Glutamatergic neuron (in vitro differentiated cells): ENCODE measurements around the gene MME. TPM values are rescaled to one million over a fixed set of nuclear protein-coding genes. Genes with fewer than 3 reads are reported as not detected.

Experiments
- DNase-seq: peaks from one replicate; pipeline ENCODE4 v3.0.0; 2022
- H3K27ac Mint-ChIP-seq: one replicate; pipeline ENCODE4 v1.8.0; 2020; ENCODE audit warnings: mild to moderate bottlenecking, mixed read lengths, inconsistent platforms; ENCODE audit not compliant: unreplicated experiment
- H3K27me3 Mint-ChIP-seq: one replicate; pipeline ENCODE4 v1.8.0; 2020; ENCODE audit warnings: mild to moderate bottlenecking, moderate library complexity, mixed read lengths, inconsistent platforms; ENCODE audit not compliant: unreplicated experiment
- H3K36me3 Mint-ChIP-seq: one replicate; pipeline ENCODE4 v1.8.0; 2020; ENCODE audit warnings: mild to moderate bottlenecking, mixed read lengths, inconsistent platforms; ENCODE audit not compliant: unreplicated experiment
- H3K4me1 Mint-ChIP-seq: one replicate; pipeline ENCODE4 v1.8.0; 2020; ENCODE audit warnings: mild to moderate bottlenecking, low read depth, mixed read lengths, inconsistent platforms; ENCODE audit not compliant: unreplicated experiment
- H3K4me3 Mint-ChIP-seq: one replicate; pipeline ENCODE4 v1.8.0; 2020; ENCODE audit warnings: mild to moderate bottlenecking, mixed read lengths, inconsistent platforms; ENCODE audit not compliant: unreplicated experiment
- H3K9me3 Mint-ChIP-seq: one replicate; pipeline ENCODE4 v1.8.0; 2020; ENCODE audit warnings: mild to moderate bottlenecking, moderate library complexity, mixed read lengths, inconsistent platforms; ENCODE audit not compliant: unreplicated experiment
- total RNA-seq: library from RNA; stranded (reverse); fragmentation: NEBNext Ultra II Directional; extraction: Animal tissue kit (Norgen Biotek cat#: 25700); gene quantifications from one replicate; pipeline ENCODE4 v1.2.1, GENCODE V29; 2021; ENCODE audit not compliant: unreplicated experiment
- TF ChIP-seq, protein P1 (sequence below): fragments of 200-600 bp; sonication (generic); IDR thresholded peaks from one replicate; pipeline ENCODE4 v1.5.0; 2021; ENCODE audit not compliant: partially characterized antibody, unreplicated experiment

MME gene
- total RNA-seq, 1 donor from 2014 or later: 6.6 TPM

DNA sequence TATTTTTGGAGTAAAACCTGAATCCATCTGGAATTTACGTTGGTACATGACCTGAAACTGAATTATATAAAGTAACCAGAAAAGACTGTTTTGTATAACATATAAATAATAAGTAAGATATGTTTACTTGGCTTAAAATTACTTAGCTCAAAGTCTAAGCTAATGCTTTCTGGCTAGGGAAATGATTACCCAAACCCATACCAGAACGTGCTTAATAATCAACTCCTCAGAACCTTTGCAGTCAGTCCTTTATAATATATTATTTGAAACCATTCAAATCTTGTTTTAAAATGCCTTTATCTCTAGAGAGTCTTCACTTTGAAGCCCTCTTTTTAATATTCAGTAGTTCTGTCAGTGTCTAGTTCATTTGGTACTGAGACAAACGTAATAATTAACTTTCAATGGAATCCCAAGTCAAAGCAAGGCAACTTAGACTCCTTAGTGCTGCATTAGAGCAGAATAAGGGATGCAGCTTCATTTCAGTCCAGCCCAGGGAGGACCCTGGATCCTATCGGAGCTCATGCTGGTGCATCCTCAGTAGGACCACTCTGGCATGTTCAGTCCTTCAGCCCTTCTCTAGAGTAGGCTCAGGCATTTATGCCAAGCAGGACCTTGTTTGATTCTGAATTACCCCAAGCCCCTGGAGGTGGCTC lies 81.6 kb downstream of the MME start:
- no peaks in the 10 kb centered on the region for H3K4me1 Mint-ChIP-seq

DNA sequence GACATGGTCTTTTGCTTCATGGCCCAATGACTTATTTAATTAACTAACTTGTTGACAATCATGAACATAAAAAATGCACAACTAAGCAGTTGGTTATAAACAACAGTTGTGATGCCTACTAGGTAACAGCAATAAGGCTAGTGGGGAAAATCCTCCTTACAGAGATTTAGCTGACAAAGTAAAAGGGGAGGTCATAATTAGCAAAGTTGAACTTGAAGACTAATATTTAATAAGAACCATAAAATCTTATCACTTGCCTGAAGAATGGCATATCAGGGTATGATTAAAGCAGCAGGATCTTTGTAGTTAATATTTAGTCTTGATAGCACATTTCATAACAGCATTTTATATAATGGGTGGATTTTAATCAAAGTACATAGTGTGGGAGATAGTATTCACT lies 84.2 kb downstream of the MME start:
- Mint-ChIP-seq H3K27ac (no peak overlapping the region), H3K9me3 (no peaks in the 10 kb centered on the region), H3K36me3 (peaks cover under 1% of the 10 kb centered on the region), H3K27me3 (no peaks in the 10 kb centered on the region), H3K4me1 (no peaks in the 10 kb centered on the region), H3K4me3 (no peak overlapping the region)
- DNase-seq: no peak
- TF ChIP-seq, protein P1, sequence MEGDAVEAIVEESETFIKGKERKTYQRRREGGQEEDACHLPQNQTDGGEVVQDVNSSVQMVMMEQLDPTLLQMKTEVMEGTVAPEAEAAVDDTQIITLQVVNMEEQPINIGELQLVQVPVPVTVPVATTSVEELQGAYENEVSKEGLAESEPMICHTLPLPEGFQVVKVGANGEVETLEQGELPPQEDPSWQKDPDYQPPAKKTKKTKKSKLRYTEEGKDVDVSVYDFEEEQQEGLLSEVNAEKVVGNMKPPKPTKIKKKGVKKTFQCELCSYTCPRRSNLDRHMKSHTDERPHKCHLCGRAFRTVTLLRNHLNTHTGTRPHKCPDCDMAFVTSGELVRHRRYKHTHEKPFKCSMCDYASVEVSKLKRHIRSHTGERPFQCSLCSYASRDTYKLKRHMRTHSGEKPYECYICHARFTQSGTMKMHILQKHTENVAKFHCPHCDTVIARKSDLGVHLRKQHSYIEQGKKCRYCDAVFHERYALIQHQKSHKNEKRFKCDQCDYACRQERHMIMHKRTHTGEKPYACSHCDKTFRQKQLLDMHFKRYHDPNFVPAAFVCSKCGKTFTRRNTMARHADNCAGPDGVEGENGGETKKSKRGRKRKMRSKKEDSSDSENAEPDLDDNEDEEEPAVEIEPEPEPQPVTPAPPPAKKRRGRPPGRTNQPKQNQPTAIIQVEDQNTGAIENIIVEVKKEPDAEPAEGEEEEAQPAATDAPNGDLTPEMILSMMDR: no peak

More for the DNA sequence above, 81.6 kb downstream of the MME start:
- H3K9me3 Mint-ChIP-seq: no peaks in the 10 kb centered on the region
- TF ChIP-seq, protein P1: no peak
- no peaks in the 10 kb centered on the region for H3K36me3 Mint-ChIP-seq
- no peaks in the 10 kb centered on the region for H3K27me3 Mint-ChIP-seq
- no peak overlapping the region for H3K4me3 Mint-ChIP-seq
- no peak overlapping the region for H3K27ac Mint-ChIP-seq
- DNase-seq: no peak

DNA sequence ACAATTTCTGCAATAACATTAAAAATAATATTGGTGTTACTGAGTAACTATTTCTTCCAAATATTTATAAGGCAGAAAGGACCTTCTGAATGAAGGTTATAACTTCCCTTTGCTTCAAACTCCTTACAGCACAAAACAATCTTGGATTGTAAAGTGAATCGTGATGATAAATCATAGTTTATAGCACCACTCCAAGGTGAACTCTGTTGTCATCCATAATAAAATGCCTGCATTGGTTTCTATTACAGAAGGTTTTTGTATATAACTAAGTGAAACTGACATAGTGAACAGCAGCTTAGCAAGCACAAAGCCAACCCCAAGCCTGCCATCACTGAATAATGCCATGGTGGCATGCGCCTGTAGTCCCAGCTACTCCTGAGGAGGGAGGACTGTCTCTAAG lies 86.3 kb downstream of the MME start:
- Mint-ChIP-seq H3K9me3 (no peaks in the 10 kb centered on the region), H3K4me1 (no peaks in the 10 kb centered on the region), H3K27ac (no peak overlapping the region), H3K27me3 (no peaks in the 10 kb centered on the region), H3K4me3 (no peak overlapping the region), H3K36me3 (peaks cover 4% of the 10 kb centered on the region)
- TF ChIP-seq, protein P1: no peak
- DNase-seq: no peak

DNA sequence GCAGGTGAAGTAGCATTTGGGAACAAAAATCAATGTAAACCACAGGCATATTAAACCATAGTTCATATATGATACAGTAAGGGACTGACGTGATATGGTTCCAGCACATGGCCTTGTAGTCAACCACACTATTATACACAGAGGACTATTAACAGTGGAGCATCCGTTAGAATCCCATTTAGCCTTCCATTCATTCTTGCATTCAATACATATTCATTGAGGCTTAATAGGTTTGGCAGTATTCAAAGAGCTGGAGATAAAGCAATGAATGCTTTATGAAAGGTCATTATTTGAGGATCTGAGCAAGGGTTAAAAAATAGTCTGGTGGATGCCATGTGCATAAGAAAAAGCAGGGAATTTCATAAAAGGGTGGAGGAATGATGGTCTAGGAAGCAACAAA lies 89.1 kb downstream of the MME start:
- Mint-ChIP-seq H3K27me3 (no peaks in the 10 kb centered on the region), H3K9me3 (no peaks in the 10 kb centered on the region), H3K27ac (no peak overlapping the region), H3K36me3 (peaks cover 4% of the 10 kb centered on the region), H3K4me3 (no peak overlapping the region), H3K4me1 (no peaks in the 10 kb centered on the region)
- TF ChIP-seq, protein P1: no peak
- DNase-seq: no peak

DNA sequence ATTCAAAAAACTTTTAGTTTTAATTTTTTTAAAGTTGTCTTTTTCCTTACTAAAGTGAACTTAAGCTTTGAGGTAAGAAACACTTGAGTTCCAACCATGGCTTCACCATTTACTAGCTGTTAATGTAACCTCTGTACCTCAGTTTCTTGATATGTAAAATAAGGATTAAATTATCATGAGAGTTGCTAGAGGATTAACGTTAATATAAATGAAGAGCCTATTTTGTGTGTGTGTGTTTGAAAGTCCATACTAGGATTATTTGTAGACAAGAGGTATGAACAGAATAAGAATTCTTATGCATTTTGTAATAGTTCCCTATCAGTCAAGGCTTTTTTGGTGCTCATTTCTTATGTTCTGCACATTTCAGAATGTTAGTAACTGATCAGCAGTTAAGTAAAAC lies 93.7 kb downstream of the MME start:
- TF ChIP-seq, protein P1: no peak
- Mint-ChIP-seq H3K4me1 (no peaks in the 10 kb centered on the region), H3K9me3 (no peaks in the 10 kb centered on the region), H3K4me3 (no peak overlapping the region), H3K27ac (no peak overlapping the region), H3K36me3 (peaks cover 4% of the 10 kb centered on the region), H3K27me3 (no peaks in the 10 kb centered on the region)
- DNase-seq: no peak
